Activated CD4-positive, alpha-beta T cell treated with anti-CD3 and anti-CD28 coated beads, Interleukin-2, amount 10 ng/mL, durations not matched to agents 7 days and 5 days (primary cell): ENCODE measurements around the gene FARS2. TPM values are rescaled to one million over a fixed set of nuclear protein-coding genes. Genes with fewer than 3 reads are reported as not detected.

ENCODE experiments used
- CTCF ChIA-PET: fragments of 350-600 bp; sonication (Branson Sonifier 250); formaldehyde crosslinking; loops from one replicate; lab custom pipeline; 2021; ENCODE audit warnings: antibody characterized with exemption; lab: Charles Lee
- POLR2A ChIA-PET: fragments of 350-600 bp; sonication (Branson Sonifier 250); formaldehyde crosslinking; loops from one replicate; lab custom pipeline; 2021; ENCODE audit warnings: antibody characterized with exemption; lab: Charles Lee
- DNase-seq: peaks from one replicate; pipeline ENCODE4 v3.0.0-alpha.2; 2020
- H3K27ac Mint-ChIP-seq: one replicate; pipeline ENCODE4 v1.8.0; 2021; ENCODE audit warnings: mild to moderate bottlenecking, moderate library complexity, mixed read lengths
- H3K27me3 Mint-ChIP-seq: one replicate; pipeline ENCODE4 v1.8.0; 2021; ENCODE audit warnings: mixed read lengths
- H3K36me3 Mint-ChIP-seq: one replicate; pipeline ENCODE4 v1.8.0; 2021; ENCODE audit warnings: low read depth, mixed read lengths
- H3K4me1 Mint-ChIP-seq: one replicate; pipeline ENCODE4 v1.8.0; 2021; ENCODE audit warnings: mixed read lengths
- H3K4me3 Mint-ChIP-seq: one replicate; pipeline ENCODE4 v1.8.0; 2021; ENCODE audit warnings: mild to moderate bottlenecking, moderate library complexity, mixed read lengths
- H3K9me3 Mint-ChIP-seq: one replicate; pipeline ENCODE4 v1.8.0; 2021; ENCODE audit warnings: mixed read lengths
- total RNA-seq, 2 experiments: library from RNA; stranded (reverse); gene quantifications; one replicate each; pipeline ENCODE4 v1.2.3, GENCODE V29; 2021

FARS2 gene
- total RNA-seq, 2 experiments from 2014 or later, result 17.2 to 17.5 TPM

DNA sequence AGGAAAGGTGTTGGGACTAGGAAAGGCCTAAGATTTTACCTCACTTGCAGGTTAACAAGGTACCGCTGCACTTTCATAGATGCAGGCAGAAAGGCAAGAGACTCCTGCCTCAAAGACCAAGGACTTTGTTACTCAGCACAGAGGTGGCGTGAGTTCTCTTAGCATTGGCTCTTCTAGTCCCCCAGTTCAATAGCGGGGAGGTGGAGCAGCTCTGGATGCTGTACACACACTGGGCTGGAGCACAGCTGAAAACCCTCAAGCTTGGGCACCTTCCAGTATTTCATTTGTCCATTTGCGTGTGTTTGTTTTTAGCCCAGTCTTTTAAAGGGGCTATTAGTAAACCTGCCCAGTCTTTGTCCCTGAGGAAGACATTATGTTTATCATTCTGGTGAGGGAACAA lies 345.2 kb downstream of the FARS2 start:
- Mint-ChIP-seq H3K4me1 (peaks cover 6% of the 10 kb centered on the region), H3K4me3 (no peak overlapping the region), H3K9me3 (peaks cover 3% of the 10 kb centered on the region), H3K27me3 (no peaks in the 10 kb centered on the region), H3K27ac (no peak overlapping the region), H3K36me3 (no peaks in the 10 kb centered on the region)
- ChIA-PET POLR2A (no interaction called here), CTCF (interaction anchor here (1.1 kb wide), 2 partner anchors 12 to 15 kb away, joined by 3 read pairs; no protein-coding TSS in a partner anchor)
- no peak for DNase-seq

DNA sequence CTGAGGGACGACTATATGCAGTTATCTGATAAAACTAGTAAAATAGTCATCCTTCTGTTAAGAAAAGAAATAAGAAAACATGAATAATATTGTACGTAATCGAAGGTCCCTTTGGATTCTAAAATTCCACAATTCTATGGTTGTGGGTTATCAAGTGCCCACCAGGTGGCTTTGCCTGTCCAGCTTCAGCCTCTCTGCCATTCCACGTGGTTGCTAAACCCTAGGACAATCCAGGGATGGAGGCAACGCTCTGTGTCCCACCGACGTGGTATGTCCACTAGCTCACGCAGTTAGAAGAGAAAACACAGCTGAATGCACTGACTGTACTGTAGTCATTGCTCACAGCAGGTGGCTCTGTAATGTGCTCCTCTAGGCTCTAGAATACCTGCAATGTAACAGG lies 349.3 kb downstream of the FARS2 start:
- ChIA-PET POLR2A (no interaction called here), CTCF (interaction anchor here (1.1 kb wide), 1 partner anchor 9 kb away, joined by 4 read pairs; no protein-coding TSS in a partner anchor)

GRCh38 chr6:5617179-5617578 lies 355.9 kb downstream of the FARS2 start:
- Mint-ChIP-seq H3K4me1 (peaks cover 17% of the 10 kb centered on the region), H3K36me3 (peaks cover 31% of the 10 kb centered on the region), H3K27ac (no peak overlapping the region), H3K4me3 (no peak overlapping the region), H3K27me3 (no peaks in the 10 kb centered on the region), H3K9me3 (peaks cover 5% of the 10 kb centered on the region)
- ChIA-PET CTCF (no interaction called here), POLR2A (no interaction called here)
- DNase-seq, result no peak

More for the DNA sequence above, 349.3 kb downstream of the FARS2 start:
- Mint-ChIP-seq H3K36me3 (peaks cover 10% of the 10 kb centered on the region), H3K9me3 (peaks cover 3% of the 10 kb centered on the region), H3K4me1 (peaks cover 4% of the 10 kb centered on the region), H3K4me3 (no peak overlapping the region), H3K27me3 (no peaks in the 10 kb centered on the region), H3K27ac (no peak overlapping the region)
- DNase-seq, result no peak

DNA sequence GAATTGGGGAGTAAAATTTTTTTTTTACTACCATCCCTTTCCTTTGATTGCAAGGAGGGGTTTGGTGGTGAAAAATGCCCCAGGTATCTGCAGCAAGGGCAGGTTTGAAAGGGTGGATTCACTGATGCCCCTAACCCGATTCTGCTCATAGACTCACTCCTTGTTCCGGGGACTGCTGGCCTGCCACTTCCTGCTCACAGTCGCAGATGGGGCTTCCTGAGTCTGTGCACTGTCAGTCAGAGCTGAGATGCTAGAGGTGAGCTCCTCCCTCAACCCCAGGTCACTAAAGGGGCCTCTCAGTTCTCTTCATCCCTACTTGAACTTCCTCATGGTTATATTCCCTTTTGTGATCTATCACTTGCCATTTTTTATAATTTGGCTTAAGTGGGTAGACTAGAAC lies 357.9 kb downstream of the FARS2 start:
- no peaks in the 10 kb centered on the region for H3K27me3 Mint-ChIP-seq
- peaks cover 5% of the 10 kb centered on the region for H3K9me3 Mint-ChIP-seq
- H3K27ac Mint-ChIP-seq, result peak overlapping the region; percentile 82
- no peak overlapping the region for H3K4me3 Mint-ChIP-seq
- peak; percentile 60 for DNase-seq
- POLR2A ChIA-PET, result no interaction called here
- H3K4me1 Mint-ChIP-seq, result peaks cover 20% of the 10 kb centered on the region
- H3K36me3 Mint-ChIP-seq, result peaks cover 29% of the 10 kb centered on the region
- CTCF ChIA-PET, result interaction anchor here (0.6 to 1.2 kb wide), 3 partner anchors 13 to 206 kb away, joined by 3 read pairs; no protein-coding TSS in a partner anchor

- Mint-ChIP-seq H3K27me3 (no peaks in the 10 kb centered on the region), H3K27ac (no peak overlapping the region), H3K9me3 (peaks cover 5% of the 10 kb centered on the region), H3K4me3 (no peak overlapping the region), H3K4me1 (peaks cover 47% of the 10 kb centered on the region), H3K36me3 (peaks cover 22% of the 10 kb centered on the region)
- ChIA-PET CTCF (interaction anchor here (0.8 kb wide), 1 partner anchor 150 kb away, joined by 3 read pairs; no protein-coding TSS in a partner anchor), POLR2A (interaction anchor here (0.7 kb wide), 1 partner anchor 82 kb away, joined by 3 read pairs; no protein-coding TSS in a partner anchor)
- no peak for DNase-seq
Observed at GRCh38 chr6:5622276-5623005, 361.1 kb downstream of the FARS2 start.

- Mint-ChIP-seq H3K27me3 (no peaks in the 10 kb centered on the region), H3K36me3 (peaks cover 23% of the 10 kb centered on the region), H3K9me3 (peaks cover 6% of the 10 kb centered on the region), H3K27ac (no peak overlapping the region), H3K4me1 (peaks cover 55% of the 10 kb centered on the region), H3K4me3 (no peak overlapping the region)
- no peak for DNase-seq
- ChIA-PET CTCF (interaction anchor here (1.1 kb wide), 1 partner anchor 20 kb away, joined by 3 read pairs; no protein-coding TSS in a partner anchor), POLR2A (no interaction called here)
Observed at GRCh38 chr6:5623769-5624168, 362.5 kb downstream of the FARS2 start.

GRCh38 chr6:5624256-5624655 lies 362.9 kb downstream of the FARS2 start:
- DNase-seq, result no peak
- H3K4me3 Mint-ChIP-seq, result no peak overlapping the region
- peaks cover 51% of the 10 kb centered on the region for H3K4me1 Mint-ChIP-seq
- H3K27ac Mint-ChIP-seq, result no peak overlapping the region
- peaks cover 4% of the 10 kb centered on the region for H3K9me3 Mint-ChIP-seq
- ChIA-PET POLR2A (no interaction called here), CTCF (interaction anchor here (1.1 kb wide), 1 partner anchor 21 kb away, joined by 3 read pairs; no protein-coding TSS in a partner anchor)
- H3K36me3 Mint-ChIP-seq, result peaks cover 20% of the 10 kb centered on the region
- H3K27me3 Mint-ChIP-seq, result no peaks in the 10 kb centered on the region

DNA sequence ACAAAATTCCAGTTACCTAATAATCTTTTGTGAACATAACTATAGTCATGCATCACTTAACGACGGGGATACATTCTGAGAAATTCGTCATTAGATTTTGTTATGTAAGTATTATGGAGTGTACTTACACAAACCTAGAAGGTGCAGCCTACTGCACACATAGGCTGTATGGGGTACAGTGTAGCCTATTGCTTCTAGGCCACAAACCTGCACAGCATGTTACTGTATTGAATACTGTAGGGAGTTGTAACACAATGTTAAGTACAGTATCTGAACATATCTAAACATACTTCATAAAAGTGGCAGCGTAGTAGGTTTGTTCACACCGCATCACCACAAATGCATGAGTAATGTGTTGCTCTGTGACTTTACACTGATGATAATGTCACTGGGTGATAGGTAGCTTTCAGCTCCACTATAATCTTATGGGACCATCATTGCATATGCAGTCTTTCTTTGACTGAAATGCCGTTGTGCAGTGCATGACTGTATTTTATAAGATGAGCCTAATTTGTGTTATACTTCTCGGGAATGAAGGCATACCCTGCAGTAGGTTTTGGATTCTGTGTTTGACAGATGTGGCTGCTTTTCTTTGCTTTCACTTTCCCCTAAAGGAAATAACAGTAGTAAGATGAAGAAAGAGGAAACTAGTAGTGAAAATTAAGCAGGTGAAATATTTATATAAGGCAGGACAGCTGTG lies 365.6 kb downstream of the FARS2 start:
- H3K27me3 Mint-ChIP-seq, result no peaks in the 10 kb centered on the region
- peaks cover 2% of the 10 kb centered on the region for H3K9me3 Mint-ChIP-seq
- H3K4me3 Mint-ChIP-seq, result peak overlapping the region; percentile 24
- peaks cover 42% of the 10 kb centered on the region for H3K4me1 Mint-ChIP-seq
- H3K27ac Mint-ChIP-seq, result peak overlapping the region; percentile 93
- CTCF ChIA-PET, result interaction anchor here (1.2 kb wide), 1 partner anchor 9 kb away, joined by 4 read pairs; no protein-coding TSS in a partner anchor
- H3K36me3 Mint-ChIP-seq, result peaks cover 11% of the 10 kb centered on the region
- peak; percentile 47 for DNase-seq
- POLR2A ChIA-PET, result no interaction called here

DNA sequence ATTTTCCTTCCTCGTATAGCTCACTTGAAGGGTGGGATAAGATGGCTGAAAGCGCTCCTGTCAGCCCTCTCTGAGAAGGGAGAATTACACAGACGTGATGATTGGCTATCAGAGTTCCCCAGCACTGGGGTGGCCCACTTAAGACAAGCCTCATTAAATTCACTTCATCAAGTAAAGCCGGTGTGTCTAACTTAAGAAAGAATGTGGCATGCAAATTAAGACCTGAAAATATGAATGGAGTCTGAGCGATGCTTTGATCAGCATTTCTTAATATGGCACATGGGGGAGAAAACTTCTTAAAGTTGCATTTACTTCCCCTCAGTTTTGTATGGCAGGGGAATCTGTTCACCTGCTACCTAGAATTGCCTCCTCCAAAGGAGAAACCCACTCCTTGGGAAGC lies 369.3 kb downstream of the FARS2 start:
- CTCF ChIA-PET, result interaction anchor here (0.6 to 1.0 kb wide), 2 partner anchors 10 to 239 kb away, joined by 3 read pairs; no protein-coding TSS in a partner anchor

DNA sequence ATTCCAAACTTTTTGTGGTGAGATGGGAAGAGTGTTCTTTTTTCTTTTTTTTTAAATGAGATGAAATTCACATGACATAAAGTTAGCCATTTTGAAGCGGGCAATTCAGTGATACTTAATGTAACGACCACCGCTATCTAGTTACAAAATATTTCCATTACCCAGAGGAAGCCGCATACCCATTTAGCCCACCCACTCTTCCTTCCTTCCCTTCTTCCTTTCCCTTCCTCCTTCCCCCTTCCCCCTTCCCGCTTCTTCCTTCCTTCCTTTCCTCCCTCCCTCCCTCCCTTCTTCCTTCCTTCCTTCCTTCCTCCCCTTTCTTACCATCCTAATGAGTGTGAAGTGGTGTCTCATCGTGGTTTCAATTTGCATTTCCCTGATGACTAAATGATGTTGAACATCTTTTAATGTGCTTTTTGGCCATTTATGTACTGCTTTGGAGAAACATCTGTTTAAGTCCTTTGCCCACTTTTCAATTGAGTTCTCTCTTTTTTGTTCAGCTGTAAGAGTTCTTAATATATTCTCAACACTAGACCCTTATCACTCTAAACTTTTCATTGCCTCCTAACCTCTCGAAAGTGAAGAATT lies 371.1 kb downstream of the FARS2 start:
- ChIA-PET POLR2A (no interaction called here), CTCF (interaction anchor here (1.9 kb wide), 1 partner anchor 13 kb away, joined by 4 read pairs; no protein-coding TSS in a partner anchor)
- Mint-ChIP-seq H3K27me3 (no peaks in the 10 kb centered on the region), H3K36me3 (peaks cover 4% of the 10 kb centered on the region), H3K4me3 (no peak overlapping the region), H3K4me1 (peaks cover 18% of the 10 kb centered on the region), H3K9me3 (peaks cover 2% of the 10 kb centered on the region), H3K27ac (no peak overlapping the region)
- no peak for DNase-seq

More for the DNA sequence above, 369.3 kb downstream of the FARS2 start:
- Mint-ChIP-seq H3K36me3 (peaks cover 4% of the 10 kb centered on the region), H3K4me3 (no peak overlapping the region), H3K9me3 (peaks cover 2% of the 10 kb centered on the region), H3K27me3 (no peaks in the 10 kb centered on the region), H3K27ac (no peak overlapping the region), H3K4me1 (peaks cover 34% of the 10 kb centered on the region)
- DNase-seq, result no peak
- POLR2A ChIA-PET, result no interaction called here

DNA sequence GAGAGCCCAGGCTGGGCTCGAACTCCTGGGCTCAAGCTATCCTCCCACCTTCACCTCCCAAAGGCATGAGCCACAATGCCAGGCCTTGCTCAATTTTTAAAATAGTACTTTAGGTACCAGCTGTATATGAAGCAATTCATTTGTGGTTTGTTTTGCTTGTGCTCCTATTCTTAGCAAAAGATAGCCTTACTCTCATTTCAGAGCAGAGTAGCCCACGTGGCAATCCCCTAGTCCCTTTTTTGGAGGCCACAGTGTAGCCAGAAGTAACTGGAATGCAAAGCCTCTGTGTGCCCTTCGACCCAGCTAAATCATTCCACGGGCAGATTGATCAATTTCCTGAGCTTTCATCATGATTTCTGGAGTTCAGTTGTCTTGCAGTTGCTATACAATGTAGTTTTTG lies 373.2 kb downstream of the FARS2 start:
- ChIA-PET POLR2A (no interaction called here), CTCF (interaction anchor here (1.9 kb wide), 1 partner anchor 11 kb away, joined by 4 read pairs; no protein-coding TSS in a partner anchor)
- Mint-ChIP-seq H3K36me3 (peaks cover 2% of the 10 kb centered on the region), H3K4me3 (no peak overlapping the region), H3K9me3 (peaks cover 7% of the 10 kb centered on the region), H3K27me3 (no peaks in the 10 kb centered on the region), H3K4me1 (peaks cover 6% of the 10 kb centered on the region), H3K27ac (no peak overlapping the region)
- no peak for DNase-seq

DNA sequence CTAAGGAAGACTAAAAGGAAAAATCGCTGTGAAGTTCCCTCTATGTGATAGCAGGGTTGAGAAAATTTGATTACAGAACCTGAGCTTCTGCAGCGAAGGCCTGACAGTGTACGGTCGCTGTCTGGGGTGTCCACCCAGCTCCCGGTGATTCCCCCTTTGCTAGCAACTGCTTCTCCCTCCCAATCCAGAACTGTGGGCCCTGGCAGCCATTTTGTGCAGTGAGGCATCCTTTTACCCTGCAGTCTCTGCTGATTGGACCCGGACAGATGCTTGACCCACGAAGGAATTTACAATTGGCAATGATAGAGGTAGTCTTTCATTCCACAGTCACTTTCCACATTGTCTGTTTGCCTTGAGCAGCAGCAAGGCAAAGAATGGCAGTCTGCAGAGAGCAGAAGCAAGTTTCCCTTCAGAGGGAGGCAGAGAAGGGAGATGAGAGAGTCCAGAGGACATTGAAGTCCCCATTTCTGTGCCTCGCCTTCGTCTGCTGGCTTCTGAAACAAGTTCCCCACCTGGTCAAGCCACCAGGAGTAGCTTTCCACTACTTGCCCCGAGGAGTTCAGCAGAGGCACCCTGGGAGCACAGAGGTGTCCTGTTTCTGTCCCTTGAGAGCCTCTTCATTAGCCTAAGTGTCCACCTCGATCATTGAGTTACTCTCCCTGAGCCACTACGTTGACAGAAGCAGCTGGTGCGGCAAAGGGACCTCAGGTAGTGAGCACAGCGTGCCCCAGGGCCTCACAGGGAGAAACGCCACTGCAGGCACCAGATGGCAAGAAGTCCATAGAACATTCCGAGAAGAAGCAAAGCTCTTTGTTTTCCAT lies 375.1 kb downstream of the FARS2 start:
- CTCF ChIA-PET, result interaction anchor here (1.1 kb wide), 1 partner anchor 66 kb away, joined by 3 read pairs; no protein-coding TSS in a partner anchor
- POLR2A ChIA-PET, result interaction anchor here (0.6 kb wide), 1 partner anchor 762 kb away, joined by 3 read pairs; no protein-coding TSS in a partner anchor
- Mint-ChIP-seq H3K36me3 (peaks cover 17% of the 10 kb centered on the region), H3K9me3 (peaks cover 18% of the 10 kb centered on the region), H3K4me3 (no peak overlapping the region), H3K27me3 (no peaks in the 10 kb centered on the region), H3K4me1 (peaks cover 6% of the 10 kb centered on the region), H3K27ac (no peak overlapping the region)
- no peak for DNase-seq
